GM21390 (cell line): ENCODE measurements around the gene PRKAR1B.

Experiments
- ATAC-seq: cut with Tn5 transposase; IDR thresholded peaks from one replicate; pipeline ENCODE4 v1.9.1; 2021; ENCODE audit not compliant: unreplicated experiment

PRKAR1B gene

DNA sequence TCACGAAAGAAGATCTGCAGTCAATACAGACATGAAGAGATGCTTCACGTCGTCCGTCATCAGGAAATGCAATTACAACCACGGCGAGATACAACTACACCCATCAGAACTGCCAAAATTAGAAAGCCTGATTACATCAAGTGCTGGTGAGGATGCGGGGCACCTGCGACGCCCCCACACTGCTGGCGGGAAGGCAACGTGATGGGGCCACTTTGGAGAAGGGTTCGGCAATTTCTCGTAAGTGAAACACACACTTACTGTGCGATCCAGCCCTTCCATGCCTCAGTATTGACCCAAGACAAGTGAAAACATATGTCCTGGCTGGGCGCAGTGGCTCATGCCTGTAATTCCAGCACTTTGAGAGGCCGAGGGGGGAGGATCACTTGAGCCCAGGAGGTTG is 181.6 kb downstream of the PRKAR1B start:
- no peak for ATAC-seq

DNA sequence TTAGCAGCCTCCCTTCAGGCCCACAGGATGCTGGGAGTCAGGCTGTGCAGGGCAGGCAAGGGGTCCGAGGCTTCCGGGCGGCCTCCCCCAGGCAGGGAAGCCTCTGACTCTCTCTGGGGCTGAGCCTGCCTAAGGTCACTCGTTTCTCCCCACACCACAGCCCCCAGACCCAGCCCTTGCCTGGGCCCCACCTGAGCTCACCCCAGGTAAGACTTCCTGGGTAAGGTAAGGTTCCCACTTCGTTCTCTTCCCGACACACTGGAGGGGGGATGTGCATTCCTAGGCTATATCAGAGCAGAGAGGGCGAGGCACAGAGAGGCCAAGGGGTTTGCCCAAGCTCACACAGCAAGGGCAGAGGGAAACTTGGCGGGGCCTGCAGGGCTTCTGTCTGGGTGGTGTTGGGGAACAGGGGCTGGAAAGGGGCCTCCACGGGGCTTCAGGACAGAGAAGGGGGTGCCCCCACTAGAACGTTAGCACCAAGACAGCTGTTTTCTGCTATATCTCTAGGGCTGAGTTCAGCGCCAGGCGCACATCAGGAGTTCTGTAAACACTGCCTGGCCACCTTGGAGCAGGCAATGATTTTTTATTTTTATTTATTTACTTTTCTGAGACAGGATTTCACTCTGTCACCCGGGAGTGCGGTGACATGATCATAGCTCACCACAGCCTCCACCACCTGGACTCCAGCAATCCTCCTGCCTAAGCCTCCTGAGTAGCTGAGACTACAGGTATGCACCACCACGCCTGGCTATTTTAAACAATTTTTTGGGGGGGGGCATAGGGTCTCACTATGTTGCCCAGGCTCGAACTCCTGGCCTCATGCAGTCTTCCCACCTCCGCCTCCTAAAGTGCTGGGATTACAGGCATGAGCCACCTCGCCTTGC is 182.5 kb downstream of the PRKAR1B start:
- no peak for ATAC-seq

- no peak for ATAC-seq
Measured at GRCh38 chr7:543501-544337, 183.4 kb downstream of the PRKAR1B start.

- ATAC-seq = no peak
Measured at GRCh38 chr7:542713-543500, 184.2 kb downstream of the PRKAR1B start.

GRCh38 chr7:542131-542712 is 184.9 kb downstream of the PRKAR1B start:
- ATAC-seq = no peak

DNA sequence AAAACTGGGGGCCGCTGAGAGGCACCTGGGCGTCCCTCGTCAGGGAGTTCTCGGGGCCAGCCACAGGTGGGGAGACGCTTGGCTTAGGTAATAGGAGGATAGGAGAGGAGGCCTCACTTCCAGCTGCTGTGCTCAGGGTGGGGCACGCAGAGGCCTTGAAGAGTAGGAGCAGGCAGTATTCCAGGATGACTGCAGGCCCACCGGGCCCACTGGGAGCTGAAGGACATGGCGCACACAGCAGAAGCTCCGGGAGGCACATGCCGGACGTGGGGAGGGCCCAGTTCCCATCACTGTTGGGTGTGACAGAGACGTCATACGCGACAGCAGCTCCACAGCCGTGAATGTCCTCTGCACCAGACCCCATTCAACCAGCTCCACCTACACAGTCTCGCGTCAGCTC is 185.4 kb downstream of the PRKAR1B start:
- ATAC-seq = no peak

GRCh38 chr7:540997-541396 is 186.1 kb downstream of the PRKAR1B start:
- no peak for ATAC-seq

GRCh38 chr7:540579-540978 is 186.5 kb downstream of the PRKAR1B start:
- no peak for ATAC-seq

GRCh38 chr7:539731-540411 is 187.2 kb downstream of the PRKAR1B start:
- ATAC-seq = no peak

DNA sequence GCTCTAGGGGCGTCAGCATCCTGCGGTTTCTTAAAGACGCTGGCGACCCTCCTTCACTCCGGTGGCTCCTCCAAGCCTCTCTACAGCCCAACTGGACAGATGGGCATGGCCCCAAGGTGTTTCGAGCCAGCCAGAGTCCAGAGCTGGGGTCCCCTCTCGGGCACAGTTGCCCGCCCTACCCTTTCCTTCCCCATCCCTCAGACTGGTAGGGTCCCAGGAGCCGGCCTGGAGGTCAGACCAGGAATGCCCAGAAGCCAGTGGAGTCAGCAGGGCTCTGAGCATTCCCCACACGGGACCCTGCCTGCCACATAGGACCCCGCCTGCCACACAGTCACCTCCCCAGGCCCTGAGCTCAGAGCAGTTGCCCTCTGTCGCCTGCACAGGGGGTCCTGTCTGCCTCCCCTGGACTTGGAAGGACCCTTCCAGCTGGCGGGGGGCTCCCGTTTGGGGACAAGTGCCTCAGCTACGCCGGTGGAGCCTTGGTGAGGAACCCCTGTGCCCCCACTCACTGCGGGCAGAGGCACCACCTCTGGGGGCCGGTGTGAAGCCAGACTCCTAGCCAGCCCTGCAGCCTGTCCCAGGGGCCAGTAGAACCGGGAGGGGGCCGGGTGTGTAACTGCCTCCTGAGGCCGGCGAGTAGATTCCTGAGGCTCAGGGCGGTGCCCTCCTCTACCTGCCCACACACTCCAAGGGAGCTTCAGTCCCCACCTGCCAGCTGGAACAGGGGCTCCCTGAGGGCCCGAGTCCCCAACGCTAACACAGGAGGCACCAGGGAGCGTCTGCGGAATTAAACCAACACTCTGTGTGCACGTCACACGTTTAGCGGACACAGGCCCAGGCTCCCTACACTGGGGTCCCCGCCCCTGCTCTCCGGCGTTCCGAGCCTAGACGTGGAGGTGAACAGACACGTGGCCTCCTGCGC is 188.1 kb downstream of the PRKAR1B start:
- ATAC-seq = no peak

- no peak for ATAC-seq
Measured at GRCh38 chr7:537911-538634, 189.0 kb downstream of the PRKAR1B start.

DNA sequence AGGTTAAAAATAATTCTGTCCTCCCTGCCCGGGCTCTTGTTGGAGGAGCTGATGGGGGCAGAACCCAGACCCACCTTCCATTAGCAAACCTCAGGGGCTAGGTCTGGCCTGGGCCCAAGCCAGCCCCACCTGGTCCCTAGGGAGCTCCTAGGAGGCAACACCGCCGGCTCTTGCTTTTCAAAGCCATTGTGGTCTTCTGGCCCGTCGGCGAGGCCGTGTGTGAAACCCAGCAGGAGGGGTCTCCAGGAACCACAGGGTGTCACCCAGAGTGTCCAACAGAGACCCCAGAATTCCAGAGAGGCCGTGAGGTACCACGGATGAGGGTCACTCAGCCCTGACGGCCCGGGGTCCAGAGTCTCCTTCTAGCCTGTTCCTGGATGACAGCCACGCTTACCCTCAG is 190.8 kb downstream of the PRKAR1B start:
- ATAC-seq = no peak

- no peak for ATAC-seq
Measured at GRCh38 chr7:534959-535358, 192.1 kb downstream of the PRKAR1B start.

DNA sequence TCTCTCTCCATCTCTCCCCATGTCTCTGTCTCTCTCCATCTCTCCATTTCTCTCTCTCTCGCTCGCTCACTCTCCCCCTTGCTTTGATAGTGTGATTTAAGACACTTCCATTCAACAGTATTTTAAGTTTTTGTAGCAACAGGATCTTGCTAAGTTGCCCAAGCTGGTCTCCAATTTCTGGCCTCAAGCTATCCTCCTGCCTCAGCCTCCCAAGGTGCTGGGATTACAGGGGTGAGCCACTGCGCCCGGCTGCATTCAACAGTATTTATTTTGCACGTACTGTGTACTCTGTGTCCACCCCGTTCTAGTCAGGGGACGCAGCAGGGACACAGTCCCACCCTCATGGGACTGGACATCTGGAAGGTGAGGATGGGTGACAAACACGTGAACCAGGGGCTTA is 193.0 kb downstream of the PRKAR1B start:
- no peak for ATAC-seq

DNA sequence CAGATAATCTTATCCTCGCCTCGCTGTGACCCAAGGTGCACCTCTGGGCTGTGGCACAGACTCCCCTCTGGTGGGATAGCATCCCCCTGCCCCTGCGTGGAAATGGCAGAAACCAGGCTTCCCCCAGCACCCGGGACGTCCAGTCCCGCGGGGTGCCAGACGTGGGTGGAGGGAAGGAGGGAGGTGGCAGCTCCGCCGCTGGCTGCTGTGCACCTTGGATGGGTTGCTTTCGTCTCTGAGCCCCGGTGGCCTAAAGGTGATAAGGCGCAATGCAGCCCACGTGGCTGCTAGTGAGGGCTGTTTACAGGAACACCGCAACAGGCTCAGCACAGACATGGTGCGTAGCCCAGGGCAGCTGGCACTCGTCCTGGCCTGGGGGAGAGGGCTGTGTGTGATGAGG is 193.8 kb downstream of the PRKAR1B start:
- no peak for ATAC-seq

DNA sequence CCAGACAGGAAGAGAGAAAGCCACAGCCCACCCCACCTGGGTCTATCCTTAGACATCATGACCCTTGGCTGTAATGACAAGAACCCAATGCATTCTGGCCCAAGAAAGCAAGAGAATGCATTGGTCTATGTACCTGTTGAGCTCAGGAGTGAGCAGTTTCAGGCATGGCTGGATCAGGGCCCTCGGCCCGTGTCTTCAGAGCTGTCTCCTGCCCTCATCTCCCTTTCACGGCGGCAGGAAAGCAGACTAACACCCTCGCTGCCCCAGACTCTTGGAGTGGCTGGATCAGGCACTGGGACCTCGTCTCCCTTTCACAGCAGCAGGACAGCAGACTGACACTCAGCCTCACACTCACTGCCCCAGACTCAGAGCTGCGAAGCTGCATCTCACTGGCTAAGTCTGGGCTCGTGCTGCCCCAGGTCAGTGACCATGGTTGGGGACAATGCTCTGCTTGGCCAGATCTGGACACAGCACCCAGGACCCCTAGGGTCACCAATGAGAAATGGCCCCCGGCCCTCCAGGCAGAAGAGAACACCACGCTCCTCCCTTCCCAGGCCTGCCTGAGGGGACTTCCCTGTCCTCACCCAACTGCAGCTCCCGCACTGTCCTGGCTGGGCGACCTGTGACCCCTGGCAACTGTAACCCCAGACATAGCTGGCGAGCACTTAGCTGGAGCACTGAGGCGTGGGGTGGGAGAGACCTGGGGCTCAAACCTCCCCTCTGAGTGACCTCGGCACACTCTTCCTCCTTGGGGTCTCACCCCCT is 194.5 kb downstream of the PRKAR1B start:
- ATAC-seq = no peak

- no peak for ATAC-seq
Measured at GRCh38 chr7:531777-532176, 195.3 kb downstream of the PRKAR1B start.

GRCh38 chr7:528451-528850 is 198.6 kb downstream of the PRKAR1B start:
- no peak for ATAC-seq
